ENCODE data around the gene MYNN.

The MYNN gene

GRCh38 chr3:169771497-169772304 lies 1.5 kb upstream of the MYNN start:
- no peak overlapping the region for H4K8ac ChIP-seq (ENCODE audit: low read depth, low read length)

GRCh38 chr3:169772305-169772896 lies 795 bp upstream of the MYNN start:
- no CpG with 5 or more reads among the region's 15 CpGs for WGBS (ENCODE audit: extremely low coverage, insufficient coverage, low lambda C conversion rate)
- H3K79me2 ChIP-seq (ENCODE audit: control insufficient read depth, insufficient read depth, low read length) = peaks cover 13% of the 10 kb centered on the region

More at GRCh38 chr3:169771497-169772304, 1.5 kb upstream of the MYNN start:
- Histone ChIP-seq H3K79me2 (ENCODE audit: control insufficient read depth, insufficient read depth, low read length) (peaks cover 13% of the 10 kb centered on the region), H2BK15ac (replicated peaks; ENCODE audit: low read depth) (no peak overlapping the region), H2BK120ac (ENCODE audit: low read depth, low read length) (no peak overlapping the region), H2BK5ac (ENCODE audit: low read length) (no peak overlapping the region), H3K23ac (ENCODE audit: low read length) (no peak overlapping the region), H4K5ac (ENCODE audit: low read length) (no peak overlapping the region), H2AK5ac (ENCODE audit: low read length) (no peak overlapping the region), H3K27me3 (ENCODE audit: insufficient read depth, low read length, poor library complexity) (no peaks in the 10 kb centered on the region), H3K4me2 (ENCODE audit: low read length) (peak overlapping the region; percentile 61), H3K9ac (ENCODE audit: low read length) (peak overlapping the region; percentile 64), H3K4ac (ENCODE audit: low read depth, low read length) (no peak overlapping the region), H3K4me3 (ENCODE audit: low read length) (peak overlapping the region; percentile 34), H3K18ac (ENCODE audit: low read length) (peak overlapping the region; percentile 56), H3K4me1 (ENCODE audit: control insufficient read depth, low read depth, low read length) (peaks cover 1% of the 10 kb centered on the region), H3K79me1 (ENCODE audit: low read length) (peaks cover 4% of the 10 kb centered on the region), H3K36me3 (ENCODE audit: control insufficient read depth, insufficient read depth, low read length) (no peaks in the 10 kb centered on the region), H3K27ac (ENCODE audit: low read depth, low read length) (no peak overlapping the region), H3K56ac (ENCODE audit: low read length) (peak overlapping the region; percentile 72)
- no CpG with 5 or more reads among the region's 27 CpGs for WGBS (ENCODE audit: extremely low coverage, insufficient coverage, low lambda C conversion rate)
- peak; percentile 90 for DNase-seq

GRCh38 chr3:169774186-169774585 lies 990 bp downstream of the MYNN start:
- no peak overlapping the region for H4K5ac ChIP-seq (ENCODE audit: low read length)
- no peak overlapping the region for H3K27ac ChIP-seq (ENCODE audit: low read depth, low read length)
- H3K4me2 ChIP-seq (ENCODE audit: low read length) = peak overlapping the region; percentile 99
- H3K56ac ChIP-seq (ENCODE audit: low read length) = peak overlapping the region; percentile 99
- no peak overlapping the region for H2BK15ac ChIP-seq (replicated peaks; ENCODE audit: low read depth)
- no peak overlapping the region for H2BK5ac ChIP-seq (ENCODE audit: low read length)
- H3K36me3 ChIP-seq (ENCODE audit: control insufficient read depth, insufficient read depth, low read length) = peaks cover 3% of the 10 kb centered on the region
- no peak overlapping the region for H3K23ac ChIP-seq (ENCODE audit: low read length)
- no peak overlapping the region for H3K4ac ChIP-seq (ENCODE audit: low read depth, low read length)
- peak overlapping the region; percentile 85 for H3K9ac ChIP-seq (ENCODE audit: low read length)
- peaks cover 13% of the 10 kb centered on the region for H3K79me2 ChIP-seq (ENCODE audit: control insufficient read depth, insufficient read depth, low read length)
- H4K8ac ChIP-seq (ENCODE audit: low read depth, low read length) = no peak overlapping the region
- no CpG with 5 or more reads among the region's 5 CpGs for whole genome bisulfite sequencing (ENCODE audit: extremely low coverage, insufficient coverage, low lambda C conversion rate)
- H3K4me3 ChIP-seq (ENCODE audit: low read length) = no peak overlapping the region
- H3K4me1 ChIP-seq (ENCODE audit: control insufficient read depth, low read depth, low read length) = peaks cover 1% of the 10 kb centered on the region
- DNase-seq = no peak
- peaks cover 5% of the 10 kb centered on the region for H3K79me1 ChIP-seq (ENCODE audit: low read length)
- H2BK120ac ChIP-seq (ENCODE audit: low read depth, low read length) = no peak overlapping the region
- H3K18ac ChIP-seq (ENCODE audit: low read length) = no peak overlapping the region
- H3K27me3 ChIP-seq (ENCODE audit: insufficient read depth, low read length, poor library complexity) = no peaks in the 10 kb centered on the region
- H2AK5ac ChIP-seq (ENCODE audit: low read length) = no peak overlapping the region

More at GRCh38 chr3:169772305-169772896, 795 bp upstream of the MYNN start:
- H2BK15ac ChIP-seq (replicated peaks; ENCODE audit: low read depth) = no peak overlapping the region
- peak overlapping the region; percentile 85 for H3K9ac ChIP-seq (ENCODE audit: low read length)
- no peak overlapping the region for H3K23ac ChIP-seq (ENCODE audit: low read length)
- H3K18ac ChIP-seq (ENCODE audit: low read length) = peak overlapping the region; percentile 60
- H3K56ac ChIP-seq (ENCODE audit: low read length) = peak overlapping the region; percentile 94
- H4K5ac ChIP-seq (ENCODE audit: low read length) = no peak overlapping the region
- H2AK5ac ChIP-seq (ENCODE audit: low read length) = no peak overlapping the region
- peak overlapping the region; percentile 78 for H3K27ac ChIP-seq (ENCODE audit: low read depth, low read length)
- H3K36me3 ChIP-seq (ENCODE audit: control insufficient read depth, insufficient read depth, low read length) = no peaks in the 10 kb centered on the region
- H2BK5ac ChIP-seq (ENCODE audit: low read length) = peak overlapping the region; percentile 24
- peaks cover 1% of the 10 kb centered on the region for H3K4me1 ChIP-seq (ENCODE audit: control insufficient read depth, low read depth, low read length)
- DNase-seq = peak; percentile 91
- no peak overlapping the region for H4K8ac ChIP-seq (ENCODE audit: low read depth, low read length)
- H2BK120ac ChIP-seq (ENCODE audit: low read depth, low read length) = no peak overlapping the region
- H3K4me2 ChIP-seq (ENCODE audit: low read length) = peak overlapping the region; percentile 63
- H3K27me3 ChIP-seq (ENCODE audit: insufficient read depth, low read length, poor library complexity) = no peaks in the 10 kb centered on the region
- peak overlapping the region; percentile 99 for H3K4ac ChIP-seq (ENCODE audit: low read depth, low read length)
- H3K4me3 ChIP-seq (ENCODE audit: low read length) = peak overlapping the region; percentile 82
- peaks cover 4% of the 10 kb centered on the region for H3K79me1 ChIP-seq (ENCODE audit: low read length)

- Histone ChIP-seq H3K18ac (ENCODE audit: low read length) (no peak overlapping the region), H2AK5ac (ENCODE audit: low read length) (no peak overlapping the region), H3K4me3 (ENCODE audit: low read length) (no peak overlapping the region), H2BK120ac (ENCODE audit: low read depth, low read length) (no peak overlapping the region), H3K79me2 (ENCODE audit: control insufficient read depth, insufficient read depth, low read length) (peaks cover 13% of the 10 kb centered on the region), H3K23ac (ENCODE audit: low read length) (no peak overlapping the region), H3K4me1 (ENCODE audit: control insufficient read depth, low read depth, low read length) (peaks cover 1% of the 10 kb centered on the region), H2BK5ac (ENCODE audit: low read length) (no peak overlapping the region), H3K4me2 (ENCODE audit: low read length) (no peak overlapping the region), H3K79me1 (ENCODE audit: low read length) (peaks cover 5% of the 10 kb centered on the region), H4K5ac (ENCODE audit: low read length) (no peak overlapping the region), H4K8ac (ENCODE audit: low read depth, low read length) (no peak overlapping the region), H3K4ac (ENCODE audit: low read depth, low read length) (no peak overlapping the region), H3K36me3 (ENCODE audit: control insufficient read depth, insufficient read depth, low read length) (peaks cover 10% of the 10 kb centered on the region), H3K27me3 (ENCODE audit: insufficient read depth, low read length, poor library complexity) (no peaks in the 10 kb centered on the region), H2BK15ac (replicated peaks; ENCODE audit: low read depth) (no peak overlapping the region), H3K56ac (ENCODE audit: low read length) (no peak overlapping the region), H3K9ac (ENCODE audit: low read length) (no peak overlapping the region), H3K27ac (ENCODE audit: low read depth, low read length) (no peak overlapping the region)
- DNase-seq = no peak
- WGBS (ENCODE audit: extremely low coverage, insufficient coverage, low lambda C conversion rate) = no CpG with 5 or more reads among the region's 4 CpGs
Measured at GRCh38 chr3:169777822-169778221, 4.6 kb downstream of the MYNN start.

GRCh38 chr3:169780742-169781141 lies 7.5 kb downstream of the MYNN start:
- Histone ChIP-seq H3K18ac (ENCODE audit: low read length) (no peak overlapping the region), H2AK5ac (ENCODE audit: low read length) (no peak overlapping the region), H3K36me3 (ENCODE audit: control insufficient read depth, insufficient read depth, low read length) (peaks cover 10% of the 10 kb centered on the region), H3K4me2 (ENCODE audit: low read length) (no peak overlapping the region), H3K4ac (ENCODE audit: low read depth, low read length) (no peak overlapping the region), H2BK120ac (ENCODE audit: low read depth, low read length) (no peak overlapping the region), H3K23ac (ENCODE audit: low read length) (no peak overlapping the region), H4K5ac (ENCODE audit: low read length) (no peak overlapping the region), H3K79me1 (ENCODE audit: low read length) (peaks cover 2% of the 10 kb centered on the region), H2BK5ac (ENCODE audit: low read length) (no peak overlapping the region), H2BK15ac (replicated peaks; ENCODE audit: low read depth) (no peak overlapping the region), H3K9ac (ENCODE audit: low read length) (no peak overlapping the region), H3K79me2 (ENCODE audit: control insufficient read depth, insufficient read depth, low read length) (peaks cover 3% of the 10 kb centered on the region), H3K27me3 (ENCODE audit: insufficient read depth, low read length, poor library complexity) (no peaks in the 10 kb centered on the region), H3K27ac (ENCODE audit: low read depth, low read length) (no peak overlapping the region), H4K8ac (ENCODE audit: low read depth, low read length) (no peak overlapping the region), H3K56ac (ENCODE audit: low read length) (no peak overlapping the region), H3K4me3 (ENCODE audit: low read length) (no peak overlapping the region), H3K4me1 (ENCODE audit: control insufficient read depth, low read depth, low read length) (no peaks in the 10 kb centered on the region)
- DNase-seq = no peak
- no CpG with 5 or more reads among the region's 2 CpGs for WGBS (ENCODE audit: extremely low coverage, insufficient coverage, low lambda C conversion rate)
